Thyroid gland (tissue), 4 donors: ENCODE results near the gene PLPPR5.
"Not testable (repeated sequence)": the region's sequence is repeated elsewhere in the genome, so short reads cannot be mapped to it uniquely, and the experiment has no call there.

Experiments
- POLR2A ChIP-seq, 2 donors: fragments of 450-650 bp; IDR thresholded peaks; one replicate each; pipeline ENCODE4 v1.6.1; 2017; ENCODE audit warnings: antibody characterized with exemption in 2 of 2, mild to moderate bottlenecking in 2 of 2, moderate library complexity in 1 of 2
- TF ChIP-seq, protein P1 (sequence below), 6 experiments: fragments of 200-600 bp in 3 of 6; fragments of 450-650 bp in 3 of 6; sonication (generic) in 3 of 6; IDR thresholded peaks; one replicate each; pipeline ENCODE4 v1.5.1; 2016 to 2019; ENCODE audit warnings: antibody characterized with exemption in 6 of 6, mild to moderate bottlenecking in 2 of 6, inconsistent platforms in 1 of 6, moderate library complexity in 1 of 6

- TF ChIP-seq, protein P1, sequence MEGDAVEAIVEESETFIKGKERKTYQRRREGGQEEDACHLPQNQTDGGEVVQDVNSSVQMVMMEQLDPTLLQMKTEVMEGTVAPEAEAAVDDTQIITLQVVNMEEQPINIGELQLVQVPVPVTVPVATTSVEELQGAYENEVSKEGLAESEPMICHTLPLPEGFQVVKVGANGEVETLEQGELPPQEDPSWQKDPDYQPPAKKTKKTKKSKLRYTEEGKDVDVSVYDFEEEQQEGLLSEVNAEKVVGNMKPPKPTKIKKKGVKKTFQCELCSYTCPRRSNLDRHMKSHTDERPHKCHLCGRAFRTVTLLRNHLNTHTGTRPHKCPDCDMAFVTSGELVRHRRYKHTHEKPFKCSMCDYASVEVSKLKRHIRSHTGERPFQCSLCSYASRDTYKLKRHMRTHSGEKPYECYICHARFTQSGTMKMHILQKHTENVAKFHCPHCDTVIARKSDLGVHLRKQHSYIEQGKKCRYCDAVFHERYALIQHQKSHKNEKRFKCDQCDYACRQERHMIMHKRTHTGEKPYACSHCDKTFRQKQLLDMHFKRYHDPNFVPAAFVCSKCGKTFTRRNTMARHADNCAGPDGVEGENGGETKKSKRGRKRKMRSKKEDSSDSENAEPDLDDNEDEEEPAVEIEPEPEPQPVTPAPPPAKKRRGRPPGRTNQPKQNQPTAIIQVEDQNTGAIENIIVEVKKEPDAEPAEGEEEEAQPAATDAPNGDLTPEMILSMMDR (IDR thresholded peaks at IDR 0.05): not testable (repeated sequence)
- not testable (repeated sequence) for TF ChIP-seq POLR2A (IDR thresholded peaks at IDR 0.05)
Measured at GRCh38 chr1:99036746-99037145, 32.1 kb upstream of the PLPPR5 start.
